Measurements from ENCODE around the gene SECTM1. TPM values are rescaled to one million over a fixed set of nuclear protein-coding genes. Genes with fewer than 3 reads are reported as not detected.
A peak's percentile ranks its signal among the peaks of the same experiment; 100 is the strongest.

SECTM1 gene
- total RNA-seq, 2 donors from 2014 or later: 3.1 to 7.7 TPM

DNA sequence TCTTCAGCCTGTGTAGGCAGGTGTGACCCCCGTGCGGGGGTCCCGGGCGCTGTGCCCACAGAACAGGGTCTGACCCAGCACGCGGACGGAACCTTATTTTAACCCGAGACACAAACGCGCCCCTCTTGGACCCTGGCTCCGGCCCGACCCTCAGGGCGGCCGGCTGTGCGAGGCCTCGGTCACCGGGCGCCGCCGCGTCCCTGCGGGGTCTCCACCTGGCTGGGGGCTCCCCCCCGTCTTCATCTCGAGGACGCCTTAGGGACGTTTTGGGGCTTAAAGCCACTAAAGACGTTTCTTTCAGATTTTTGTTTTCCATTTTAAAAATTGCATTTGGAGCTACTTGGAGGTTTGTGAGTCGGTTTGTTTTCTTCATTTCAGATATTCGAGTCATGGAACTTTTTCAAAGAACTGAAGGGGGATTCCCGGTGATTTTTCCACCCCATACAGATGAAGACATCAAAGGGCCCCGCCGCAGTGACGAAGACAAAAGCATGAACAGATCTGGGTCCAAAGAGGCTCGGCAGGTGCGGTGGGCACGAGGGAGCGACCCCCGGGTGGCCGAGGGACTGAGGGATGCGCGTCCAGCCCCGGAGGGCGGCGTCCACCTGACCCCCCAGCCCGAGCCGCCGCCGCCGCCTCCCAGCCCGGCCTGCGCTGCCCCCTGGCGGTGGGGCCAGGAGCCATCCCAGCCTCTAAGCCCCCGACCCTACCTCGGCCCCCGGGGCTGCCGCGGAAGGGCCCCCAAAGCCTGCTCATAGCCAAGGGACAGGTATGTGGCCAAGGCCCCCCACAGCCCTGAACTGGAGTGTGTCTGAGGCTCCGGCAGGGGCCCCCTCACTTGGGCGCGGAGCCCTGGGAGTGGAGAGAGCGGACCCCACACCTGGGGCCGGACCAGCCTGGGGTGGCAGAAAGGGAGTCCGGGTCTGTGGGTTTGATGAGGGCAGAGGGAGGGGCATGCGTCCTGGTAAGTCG lies 12.3 kb downstream of the SECTM1 start:
- Histone ChIP-seq H3K36me3 (no peaks in the 10 kb centered on the region), H3K9me3 (no peaks in the 10 kb centered on the region), H3K27me3 (no peaks in the 10 kb centered on the region), H3K4me1 (peaks cover 0 to 9% of the 10 kb centered on the region in 2 donors), H3K4me3 (no peak overlapping the region), H3K27ac (no peak overlapping the region)
- TF ChIP-seq CTCF (IDR thresholded peaks at IDR 0.05): peak; percentile 86 to 99
- no peak for DNase-seq (ENCODE audit: low spot score)

- Histone ChIP-seq H3K27me3 (peaks cover 0 to 5% of the 10 kb centered on the region in 2 donors), H3K4me1 (peaks cover 0 to 18% of the 10 kb centered on the region in 2 donors), H3K9me3 (no peaks in the 10 kb centered on the region), H3K36me3 (no peaks in the 10 kb centered on the region), H3K27ac (no peak overlapping the region), H3K4me3 (no peak overlapping the region)
- DNase-seq (ENCODE audit: low spot score): no peak
- no peak for TF ChIP-seq CTCF (IDR thresholded peaks at IDR 0.05)
Observed at GRCh38 chr17:82320140-82320840, 13.3 kb downstream of the SECTM1 start.

GRCh38 chr17:82319619-82320062 lies 13.9 kb downstream of the SECTM1 start:
- DNase-seq (ENCODE audit: low spot score): no peak
- Histone ChIP-seq H3K27me3 (peaks cover 3 to 6% of the 10 kb centered on the region in 2 donors), H3K4me1 (peaks cover 0 to 22% of the 10 kb centered on the region in 2 donors), H3K27ac (no peak overlapping the region), H3K4me3 (no peak overlapping the region), H3K9me3 (no peaks in the 10 kb centered on the region), H3K36me3 (no peaks in the 10 kb centered on the region)
- no peak for TF ChIP-seq CTCF (IDR thresholded peaks at IDR 0.05)

GRCh38 chr17:82318772-82319606 lies 14.6 kb downstream of the SECTM1 start:
- DNase-seq (ENCODE audit: low spot score): no peak
- peaks cover 6 to 9% of the 10 kb centered on the region in 2 donors for H3K27me3 ChIP-seq
- H3K4me3 ChIP-seq: no peak overlapping the region
- H3K27ac ChIP-seq: no peak overlapping the region
- H3K9me3 ChIP-seq: no peaks in the 10 kb centered on the region
- peaks cover 0 to 22% of the 10 kb centered on the region in 2 donors for H3K4me1 ChIP-seq
- no peaks in the 10 kb centered on the region for H3K36me3 ChIP-seq
- TF ChIP-seq CTCF (IDR thresholded peaks at IDR 0.05): no peak

DNA sequence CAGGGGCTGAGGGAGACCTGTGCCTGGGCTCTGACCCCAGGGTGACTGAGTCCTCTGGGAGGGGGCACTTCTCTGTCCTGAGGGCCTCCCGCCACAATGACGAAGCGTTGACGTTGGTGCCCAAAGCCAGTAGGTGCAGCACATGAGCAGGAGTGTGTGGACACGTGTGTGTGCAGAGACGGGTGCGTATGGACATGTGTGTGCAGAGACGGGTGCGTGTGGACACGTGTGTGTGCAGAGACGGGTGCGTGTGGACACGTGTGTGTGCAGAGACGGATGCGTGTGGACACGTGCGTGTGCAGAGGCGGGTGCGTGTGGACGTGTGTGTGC lies 15.4 kb downstream of the SECTM1 start:
- Histone ChIP-seq H3K4me1 (peaks cover 0 to 22% of the 10 kb centered on the region in 2 donors), H3K27ac (no peak overlapping the region), H3K9me3 (no peaks in the 10 kb centered on the region), H3K36me3 (no peaks in the 10 kb centered on the region), H3K4me3 (no peak overlapping the region), H3K27me3 (peaks cover 6 to 12% of the 10 kb centered on the region in 2 donors)
- TF ChIP-seq CTCF (IDR thresholded peaks at IDR 0.05): no peak
- DNase-seq (ENCODE audit: low spot score): no peak

Data from right atrium auricular region (tissue), 2 donors.